ENCODE measurements around the gene CXorf66. TPM values are rescaled to one million over a fixed set of nuclear protein-coding genes. Genes with fewer than 3 reads are reported as not detected.

CXorf66 gene
- total RNA-seq, 2 donors from 2014 or later: not detected

DNA sequence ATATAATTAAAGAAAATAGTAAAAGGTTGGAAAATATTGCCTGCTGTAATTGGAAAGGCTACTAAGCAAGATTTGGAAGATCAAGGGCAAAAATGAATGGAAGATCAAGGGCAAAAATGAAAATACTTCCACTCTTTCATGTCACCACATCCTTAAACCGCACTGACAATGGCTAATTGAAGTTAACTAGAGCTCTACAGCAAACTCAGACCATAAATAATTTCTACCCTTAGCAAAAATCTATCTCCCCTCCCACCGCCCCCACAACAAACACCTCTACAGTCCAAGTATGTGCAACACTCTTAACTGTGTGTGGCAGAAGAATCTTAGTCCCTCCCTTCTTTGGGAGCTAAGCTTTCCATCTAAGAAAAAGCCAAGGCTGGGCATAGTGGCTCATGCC lies 59.6 kb downstream of the CXorf66 start:
- Histone ChIP-seq H3K9me3 (no peaks in the 10 kb centered on the region), H3K4me3 (no peak overlapping the region), H3K27ac (no peak overlapping the region), H3K36me3 (no peaks in the 10 kb centered on the region), H3K4me1 (no peaks in the 10 kb centered on the region), H3K27me3 (no peaks in the 10 kb centered on the region)
- TF ChIP-seq, protein P1, sequence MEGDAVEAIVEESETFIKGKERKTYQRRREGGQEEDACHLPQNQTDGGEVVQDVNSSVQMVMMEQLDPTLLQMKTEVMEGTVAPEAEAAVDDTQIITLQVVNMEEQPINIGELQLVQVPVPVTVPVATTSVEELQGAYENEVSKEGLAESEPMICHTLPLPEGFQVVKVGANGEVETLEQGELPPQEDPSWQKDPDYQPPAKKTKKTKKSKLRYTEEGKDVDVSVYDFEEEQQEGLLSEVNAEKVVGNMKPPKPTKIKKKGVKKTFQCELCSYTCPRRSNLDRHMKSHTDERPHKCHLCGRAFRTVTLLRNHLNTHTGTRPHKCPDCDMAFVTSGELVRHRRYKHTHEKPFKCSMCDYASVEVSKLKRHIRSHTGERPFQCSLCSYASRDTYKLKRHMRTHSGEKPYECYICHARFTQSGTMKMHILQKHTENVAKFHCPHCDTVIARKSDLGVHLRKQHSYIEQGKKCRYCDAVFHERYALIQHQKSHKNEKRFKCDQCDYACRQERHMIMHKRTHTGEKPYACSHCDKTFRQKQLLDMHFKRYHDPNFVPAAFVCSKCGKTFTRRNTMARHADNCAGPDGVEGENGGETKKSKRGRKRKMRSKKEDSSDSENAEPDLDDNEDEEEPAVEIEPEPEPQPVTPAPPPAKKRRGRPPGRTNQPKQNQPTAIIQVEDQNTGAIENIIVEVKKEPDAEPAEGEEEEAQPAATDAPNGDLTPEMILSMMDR (IDR thresholded peaks at IDR 0.05): no peak
- no peak for DNase-seq (ENCODE audit: low spot score)

MicroRNAs encoded within 50 kb of the gene (microRNA counts, 767-probe panel; counts per million panel counts)
- 1,976 to 3,793 counts per million in 2 donors for microRNA hsa-miR-505-3p

Small RNA genes within 50 kb of the gene (microRNA-seq; reads per million reads assigned to microRNA genes)
- gene MIR505 (ENCODE audit: borderline number of aligned reads in 2 of 2, borderline replicate concordance in 1 of 2): 141 to 160 reads per million in 2 donors

Other genes with a start within 250 kb of the CXorf66 start
- 1 to 10 TPM; 6.5 to 6.7 TPM for gene ATP11C, start 32.5 kb downstream of the CXorf66 start, total RNA-seq